HG03095 (cell line): ENCODE results near the gene PIK3R2.
"Not testable (repeated sequence)": the region's sequence is repeated elsewhere in the genome, so short reads cannot be mapped to it uniquely, and the experiment has no call there.

Experiments
- ATAC-seq: cut with Tn5 transposase; IDR thresholded peaks from one replicate; pipeline ENCODE4 v1.9.1; 2021; ENCODE audit warnings: moderate library complexity; ENCODE audit not compliant: unreplicated experiment

The PIK3R2 gene

GRCh38 chr19:18202397-18202777, 49.4 kb downstream of the PIK3R2 start:
- ATAC-seq = no peak

DNA sequence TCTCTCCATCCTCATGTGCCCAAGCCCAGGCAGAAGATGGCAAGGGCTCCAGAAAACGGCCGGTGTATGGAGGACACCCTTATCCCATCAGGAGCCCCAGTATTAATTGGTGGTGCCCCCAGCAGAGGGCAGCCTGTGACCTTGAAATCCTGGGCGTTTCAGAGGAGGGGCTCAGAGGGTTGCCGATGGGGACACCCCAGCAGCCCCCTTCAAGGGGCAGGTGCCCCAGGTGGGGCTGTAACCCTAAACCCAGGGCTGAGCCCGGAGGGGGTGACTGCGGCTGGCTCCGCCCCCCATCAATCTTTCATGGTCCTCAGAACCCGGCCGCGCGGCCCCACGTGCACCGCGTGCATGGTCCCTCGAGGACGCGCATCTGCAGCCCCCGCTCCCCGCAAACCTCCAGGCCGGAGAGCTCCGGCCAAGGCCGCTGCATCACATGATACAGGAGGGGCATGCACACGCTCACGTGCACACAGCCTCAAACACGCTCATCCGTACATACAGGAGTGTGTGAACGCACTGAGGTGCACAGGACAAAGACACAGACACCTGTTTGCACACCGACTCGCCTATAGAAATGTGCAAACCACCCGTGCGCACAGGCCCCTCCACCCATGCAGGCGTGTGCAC, 49.9 kb downstream of the PIK3R2 start:
- ATAC-seq = no peak

- ATAC-seq = peak; percentile 7
Observed at GRCh38 chr19:18203408-18203862, 50.5 kb downstream of the PIK3R2 start.

GRCh38 chr19:18203863-18204393, 51.0 kb downstream of the PIK3R2 start, which contains the start of gene RAB3A:
TSS of gene RAB3A (minus strand) at chr19:18204042. CDS start at chr19:18202740, 1,302 bp downstream.
- ATAC-seq = peak; percentile 86

DNA sequence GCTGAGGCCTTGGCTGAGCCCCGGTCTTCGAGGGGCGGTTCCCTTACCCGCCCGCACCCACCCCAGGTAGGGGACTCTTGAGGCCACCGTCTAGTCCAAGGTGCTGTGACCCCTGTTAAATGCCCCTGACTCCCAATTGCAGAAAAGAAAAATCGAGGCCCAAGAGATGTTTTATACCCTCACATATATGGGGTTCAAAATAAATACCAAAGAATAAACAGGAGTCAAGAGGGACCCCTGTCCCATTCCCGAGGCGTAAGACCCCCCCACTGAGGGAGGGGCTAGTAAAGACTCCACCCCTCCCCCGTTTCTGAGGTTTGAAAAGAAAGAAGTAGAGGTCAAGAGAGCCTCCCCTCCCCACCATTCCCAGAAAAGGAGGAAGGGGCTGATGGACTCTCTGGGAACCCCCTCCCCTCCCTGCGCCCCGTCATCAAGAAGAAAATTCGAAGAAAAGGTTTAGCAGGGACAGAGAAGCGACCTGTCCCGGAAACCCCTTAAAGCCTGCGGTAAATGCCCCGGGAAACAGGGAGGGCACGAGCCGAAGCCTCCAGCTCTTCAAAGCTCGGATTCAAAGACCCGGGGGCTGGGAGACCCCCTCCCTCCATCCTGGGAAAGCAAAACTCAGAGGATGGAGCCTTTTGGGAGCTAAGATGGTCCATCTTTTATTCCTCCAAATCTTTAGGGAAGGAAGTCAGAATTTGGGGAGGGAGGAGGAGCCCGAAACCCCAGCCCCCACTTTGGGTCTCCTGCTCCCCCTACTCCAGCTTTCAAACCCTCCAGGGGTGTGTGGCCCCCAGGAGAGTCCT, 51.6 kb downstream of the PIK3R2 start:
- ATAC-seq = peak; percentile 10

DNA sequence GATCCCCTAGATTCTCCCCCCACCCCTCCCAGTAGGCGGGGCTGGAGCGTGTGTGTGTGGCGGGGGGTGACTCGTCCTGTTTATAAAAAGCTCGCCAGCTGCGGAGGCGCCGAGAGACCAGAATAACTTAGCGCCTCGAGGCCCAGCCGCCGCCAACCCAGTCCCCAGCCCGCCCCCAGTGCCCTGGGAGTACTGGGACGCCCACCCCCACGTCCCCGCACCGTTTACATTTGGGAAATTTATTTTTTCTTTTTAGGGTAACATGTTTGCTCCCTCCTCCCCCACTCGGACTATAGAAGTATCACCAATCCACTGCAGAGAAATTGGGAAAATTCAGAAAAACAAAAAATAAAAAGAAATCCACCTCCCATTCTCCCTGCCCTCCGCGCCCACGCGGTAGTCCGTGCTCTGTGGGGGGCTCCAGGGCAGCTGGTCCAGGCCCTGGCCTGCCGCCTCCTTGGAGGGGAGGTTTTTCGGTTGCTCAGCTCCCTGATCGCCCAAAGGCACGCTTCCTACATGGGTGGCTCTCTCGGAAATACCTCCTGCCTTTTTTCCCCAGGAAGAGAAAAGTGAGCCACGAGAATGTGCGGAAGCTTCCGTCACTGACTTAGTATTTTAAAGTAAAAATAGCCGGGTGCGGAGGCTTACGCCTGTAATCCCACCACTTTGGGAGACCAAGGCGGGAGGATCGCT, 52.4 kb downstream of the PIK3R2 start:
- ATAC-seq = no peak

DNA sequence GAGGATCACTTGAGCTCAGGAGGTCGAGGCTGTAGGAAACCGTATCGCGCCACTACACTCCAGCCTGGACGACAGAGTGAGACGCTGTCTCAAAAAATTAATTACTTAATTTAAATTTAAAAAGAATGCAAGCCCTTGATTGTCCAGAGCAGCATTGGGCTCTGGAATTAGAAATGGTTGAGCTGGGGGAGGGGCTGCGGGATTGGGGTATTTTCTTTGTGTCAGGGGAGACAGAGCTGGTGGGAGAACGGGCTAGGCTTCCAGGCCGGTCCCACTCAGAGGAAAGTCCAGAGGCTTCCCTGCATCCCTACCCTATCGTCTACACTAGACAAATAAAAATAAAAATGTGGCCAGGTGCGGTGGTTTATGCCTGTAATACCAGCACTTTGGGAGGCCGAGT, 53.1 kb downstream of the PIK3R2 start:
- no peak for ATAC-seq

GRCh38 chr19:18208098-18208951, 55.4 kb downstream of the PIK3R2 start:
- no peak for ATAC-seq

DNA sequence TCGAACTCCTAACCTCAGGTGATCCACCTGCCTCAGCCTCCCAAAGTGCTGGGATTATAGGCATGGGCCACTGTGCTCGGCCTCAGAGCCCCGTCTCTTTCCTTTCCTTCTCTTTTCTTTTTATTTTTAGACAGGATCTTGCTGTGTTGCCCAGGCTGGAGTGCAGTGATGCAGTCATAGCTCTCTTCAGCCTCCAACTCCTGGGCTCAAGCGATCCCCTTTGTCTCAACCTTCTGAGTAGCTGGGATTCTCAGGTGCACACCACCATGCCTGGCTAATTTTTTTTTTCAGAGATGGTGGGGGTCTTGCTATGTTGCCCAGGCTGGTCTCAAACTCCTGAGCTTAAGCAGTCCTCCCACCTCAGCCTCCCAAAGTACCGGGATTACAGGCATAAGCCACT, 56.9 kb downstream of the PIK3R2 start:
- not testable (repeated sequence) for ATAC-seq

DNA sequence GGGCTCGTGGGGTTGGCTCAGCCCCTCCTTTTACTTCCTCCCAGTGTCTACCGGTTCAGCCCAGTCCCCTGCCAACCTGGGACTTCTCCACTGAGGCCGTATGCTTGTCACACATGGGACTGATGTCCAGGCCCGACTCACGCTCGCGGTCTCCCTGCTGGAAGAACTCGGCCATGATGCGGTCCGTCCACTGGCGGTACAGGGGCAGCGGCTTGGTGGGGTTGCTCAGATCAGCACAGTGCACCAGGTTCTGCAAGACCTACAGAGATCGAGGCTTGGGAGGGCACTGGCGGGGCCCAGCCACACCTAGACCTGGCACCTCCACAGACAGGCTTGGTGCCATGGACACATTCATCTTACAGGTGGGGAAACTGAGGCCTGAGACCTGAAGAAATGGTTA, 58.7 kb downstream of the PIK3R2 start:
- ATAC-seq = no peak

DNA sequence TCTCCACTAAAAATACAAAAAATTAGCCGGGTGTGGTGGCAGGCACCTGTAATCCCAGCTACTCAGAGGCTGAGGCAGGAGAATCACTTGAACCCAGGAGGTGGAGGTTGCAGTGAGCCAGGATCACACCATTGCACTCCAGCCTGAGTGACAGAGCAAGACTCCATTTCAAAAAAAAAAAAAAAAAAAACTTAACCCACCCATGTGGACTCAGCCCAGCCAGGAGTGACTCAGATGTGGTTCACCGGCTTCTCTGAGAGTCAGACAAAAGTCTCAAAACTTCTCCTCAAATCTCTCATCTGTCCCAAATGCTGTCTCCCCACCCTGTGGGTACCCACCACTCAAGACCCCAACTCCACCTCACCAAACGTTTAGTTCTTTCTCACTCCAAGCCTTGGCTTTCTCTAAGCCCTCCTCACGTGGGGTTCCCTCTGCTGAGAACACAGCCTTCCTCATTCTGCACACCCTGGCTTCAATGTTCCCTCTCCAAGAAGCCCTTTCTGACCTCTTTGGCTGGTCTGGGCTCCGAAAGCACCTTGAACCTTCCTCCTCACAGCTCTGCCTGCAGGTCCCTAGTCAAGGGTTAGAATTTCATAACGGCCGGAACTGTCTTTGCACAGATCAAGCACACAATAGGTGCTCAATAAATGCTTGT, 61.9 kb downstream of the PIK3R2 start:
- ATAC-seq = no peak

- ATAC-seq = no peak
Observed at GRCh38 chr19:18216789-18217188, 63.8 kb downstream of the PIK3R2 start.

DNA sequence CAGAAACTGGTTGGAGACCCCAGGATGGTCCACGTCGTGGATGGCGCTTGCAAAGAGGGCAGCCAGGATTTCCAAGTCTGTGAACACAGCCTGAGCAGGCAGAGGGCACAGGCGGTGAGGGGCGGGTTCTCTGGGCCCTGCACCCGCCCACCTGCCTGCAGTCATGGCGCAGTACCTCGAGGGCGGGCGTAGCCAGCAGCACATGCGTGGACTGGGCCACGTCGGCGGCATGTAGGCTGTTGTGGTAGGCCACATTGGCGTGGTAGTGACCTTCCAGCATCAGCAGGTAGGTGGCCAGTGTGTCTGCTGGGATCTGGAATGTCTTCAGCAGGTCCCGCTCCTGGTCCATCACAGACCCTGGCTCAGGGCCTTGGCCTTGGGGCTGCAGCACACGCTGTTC, 65.2 kb downstream of the PIK3R2 start:
- ATAC-seq = no peak

DNA sequence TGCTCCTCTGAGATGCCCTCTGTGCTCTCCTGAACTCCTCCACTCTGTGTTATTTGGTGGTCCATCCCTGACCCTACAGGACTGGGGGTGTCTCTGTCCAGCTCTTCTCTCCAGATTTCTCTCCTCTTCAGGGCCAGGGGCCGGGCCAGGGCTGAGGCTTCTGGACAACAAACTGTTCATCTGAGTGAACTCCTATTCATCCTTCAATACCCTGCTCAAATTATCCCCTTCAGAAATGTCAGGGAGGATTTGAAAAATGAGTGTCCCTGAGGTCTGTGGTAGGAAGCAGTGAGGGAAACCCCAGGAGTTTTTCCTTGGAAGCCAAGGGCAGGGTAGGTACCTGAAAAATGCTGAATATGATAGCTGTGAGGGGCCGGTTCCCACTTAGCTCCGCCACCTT, 65.6 kb downstream of the PIK3R2 start:
- ATAC-seq = no peak
